Activated CD4-positive, alpha-beta memory T cell treated with anti-CD3 and anti-CD28 coated beads, Interleukin-2, amount 10 ng/mL, durations not matched to agents 7 days and 5 days (primary cell): ENCODE data around the gene ASS1. TPM values are rescaled to one million over a fixed set of nuclear protein-coding genes. Genes with fewer than 3 reads are reported as not detected.

Experiments
- CTCF ChIA-PET: fragments of 350-600 bp; sonication (Branson Sonifier 250); formaldehyde crosslinking; loops from one replicate; lab custom pipeline; 2021; ENCODE audit warnings: antibody characterized with exemption, inconsistent platforms; lab: Charles Lee
- POLR2A ChIA-PET: fragments of 350-600 bp; sonication (Branson Sonifier 250); formaldehyde crosslinking; loops from one replicate; lab custom pipeline; 2021; ENCODE audit warnings: antibody characterized with exemption; lab: Charles Lee
- DNase-seq: peaks from one replicate; pipeline ENCODE4 v3.0.0-alpha.2; 2020
- H3K27ac Mint-ChIP-seq: one replicate; pipeline ENCODE4 v1.8.0; 2021; ENCODE audit warnings: mild to moderate bottlenecking, mixed read lengths
- H3K27me3 Mint-ChIP-seq: one replicate; pipeline ENCODE4 v1.8.0; 2021; ENCODE audit warnings: mixed read lengths
- H3K36me3 Mint-ChIP-seq: one replicate; pipeline ENCODE4 v1.8.0; 2021; ENCODE audit warnings: low read depth, mixed read lengths
- H3K4me1 Mint-ChIP-seq: one replicate; pipeline ENCODE4 v1.8.0; 2021; ENCODE audit warnings: mixed read lengths
- H3K4me3 Mint-ChIP-seq: one replicate; pipeline ENCODE4 v1.8.0; 2021; ENCODE audit warnings: mild to moderate bottlenecking, mixed read lengths
- H3K9me3 Mint-ChIP-seq: one replicate; pipeline ENCODE4 v1.8.0; 2021; ENCODE audit warnings: mixed read lengths
- total RNA-seq, 2 experiments: library from RNA; stranded (reverse); gene quantifications; one replicate each; pipeline ENCODE4 v1.2.3, GENCODE V29; 2021

Gene ASS1
- total RNA-seq, 2 experiments from 2014 or later, result 8.6 to 10.1 TPM

DNA sequence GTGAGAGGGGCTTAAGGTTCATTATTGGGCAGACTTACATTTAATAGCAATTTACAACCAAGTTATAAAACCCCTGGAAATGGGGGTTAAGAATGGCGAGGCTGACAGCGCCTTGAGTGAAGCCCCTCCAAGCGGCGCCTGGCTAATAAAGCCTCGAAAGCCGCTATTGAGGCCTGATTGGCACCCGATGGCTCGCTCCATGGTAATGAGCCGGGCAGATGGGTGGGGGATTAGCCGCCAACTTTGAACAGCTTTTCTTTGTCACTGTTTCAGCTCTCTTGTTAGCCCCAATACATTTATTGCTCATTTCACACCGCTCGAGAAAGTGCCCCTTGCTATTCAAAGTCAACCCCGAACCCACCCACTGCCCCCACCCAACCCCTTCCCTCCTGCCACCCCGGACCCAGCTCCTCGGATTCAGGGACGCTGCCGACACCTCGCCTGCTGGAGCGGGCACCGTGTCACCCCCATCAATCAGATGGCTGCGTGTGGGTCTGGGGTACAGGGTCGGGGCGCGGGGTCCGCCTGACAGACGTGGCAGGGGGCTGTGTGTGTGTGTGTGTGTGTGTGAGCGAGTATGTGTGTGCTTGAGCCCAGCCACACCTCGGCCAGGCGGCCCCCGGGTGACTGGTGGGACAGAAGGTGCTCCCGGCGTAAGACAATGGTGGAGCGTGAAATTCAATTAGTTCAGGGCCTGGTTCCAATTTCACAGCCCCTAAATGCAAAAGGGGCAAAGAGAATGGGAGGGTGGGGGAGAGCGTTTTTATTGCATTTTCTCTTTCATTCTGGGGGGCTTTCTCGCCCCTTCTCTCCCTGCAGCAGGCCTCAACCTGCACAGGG is 34.2 kb downstream of the ASS1 start:
- no peak overlapping the region for H3K27ac Mint-ChIP-seq
- no peaks in the 10 kb centered on the region for H3K36me3 Mint-ChIP-seq
- H3K4me3 Mint-ChIP-seq, result no peak overlapping the region
- H3K4me1 Mint-ChIP-seq, result no peaks in the 10 kb centered on the region
- H3K9me3 Mint-ChIP-seq, result no peaks in the 10 kb centered on the region
- no peak for DNase-seq
- POLR2A ChIA-PET, result no interaction called here
- CTCF ChIA-PET, result no interaction called here
- H3K27me3 Mint-ChIP-seq, result peaks cover 14% of the 10 kb centered on the region

GRCh38 chr9:130479587-130479986 is 34.8 kb downstream of the ASS1 start:
- POLR2A ChIA-PET, result no interaction called here
- CTCF ChIA-PET, result no interaction called here
- no peaks in the 10 kb centered on the region for H3K9me3 Mint-ChIP-seq
- H3K4me3 Mint-ChIP-seq, result no peak overlapping the region
- H3K36me3 Mint-ChIP-seq, result no peaks in the 10 kb centered on the region
- peaks cover 19% of the 10 kb centered on the region for H3K27me3 Mint-ChIP-seq
- H3K27ac Mint-ChIP-seq, result no peak overlapping the region
- no peak for DNase-seq
- no peaks in the 10 kb centered on the region for H3K4me1 Mint-ChIP-seq

GRCh38 chr9:130480673-130481072 is 35.9 kb downstream of the ASS1 start:
- DNase-seq, result no peak
- no peak overlapping the region for H3K27ac Mint-ChIP-seq
- peaks cover 19% of the 10 kb centered on the region for H3K27me3 Mint-ChIP-seq
- H3K36me3 Mint-ChIP-seq, result no peaks in the 10 kb centered on the region
- no peaks in the 10 kb centered on the region for H3K9me3 Mint-ChIP-seq
- POLR2A ChIA-PET, result no interaction called here
- CTCF ChIA-PET, result no interaction called here
- H3K4me1 Mint-ChIP-seq, result no peaks in the 10 kb centered on the region
- no peak overlapping the region for H3K4me3 Mint-ChIP-seq

DNA sequence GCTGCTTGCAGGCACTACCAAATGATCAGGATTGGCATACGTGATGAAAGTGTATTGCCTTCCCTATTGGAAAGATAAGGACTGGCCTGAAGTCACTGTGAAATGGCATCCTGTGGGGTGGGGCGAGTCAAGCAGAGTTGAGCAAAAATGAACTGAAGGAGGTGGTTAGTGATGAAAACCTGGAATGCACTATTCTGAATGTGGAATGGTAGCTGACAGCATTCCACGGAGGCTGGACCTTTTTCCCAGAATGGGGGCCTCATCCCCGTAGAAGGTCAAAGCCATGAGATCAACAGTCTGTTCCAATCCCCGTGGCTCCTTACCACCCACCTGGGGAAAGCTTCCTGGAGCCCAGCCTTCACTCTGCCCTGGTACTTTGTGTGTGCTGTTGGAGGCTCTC is 37.7 kb downstream of the ASS1 start:
- Mint-ChIP-seq H3K27me3 (peaks cover 19% of the 10 kb centered on the region), H3K4me1 (no peaks in the 10 kb centered on the region), H3K36me3 (no peaks in the 10 kb centered on the region), H3K4me3 (no peak overlapping the region), H3K27ac (no peak overlapping the region), H3K9me3 (no peaks in the 10 kb centered on the region)
- CTCF ChIA-PET, result no interaction called here
- DNase-seq, result no peak
- POLR2A ChIA-PET, result interaction anchor here (0.6 kb wide), 1 partner anchor 191 kb away, joined by 3 read pairs; no protein-coding TSS in a partner anchor

GRCh38 chr9:130483371-130483971 is 38.7 kb downstream of the ASS1 start:
- H3K27me3 Mint-ChIP-seq, result peaks cover 19% of the 10 kb centered on the region
- H3K4me3 Mint-ChIP-seq, result no peak overlapping the region
- ChIA-PET POLR2A (no interaction called here), CTCF (no interaction called here)
- no peaks in the 10 kb centered on the region for H3K36me3 Mint-ChIP-seq
- no peaks in the 10 kb centered on the region for H3K4me1 Mint-ChIP-seq
- H3K9me3 Mint-ChIP-seq, result no peaks in the 10 kb centered on the region
- no peak for DNase-seq
- H3K27ac Mint-ChIP-seq, result no peak overlapping the region

DNA sequence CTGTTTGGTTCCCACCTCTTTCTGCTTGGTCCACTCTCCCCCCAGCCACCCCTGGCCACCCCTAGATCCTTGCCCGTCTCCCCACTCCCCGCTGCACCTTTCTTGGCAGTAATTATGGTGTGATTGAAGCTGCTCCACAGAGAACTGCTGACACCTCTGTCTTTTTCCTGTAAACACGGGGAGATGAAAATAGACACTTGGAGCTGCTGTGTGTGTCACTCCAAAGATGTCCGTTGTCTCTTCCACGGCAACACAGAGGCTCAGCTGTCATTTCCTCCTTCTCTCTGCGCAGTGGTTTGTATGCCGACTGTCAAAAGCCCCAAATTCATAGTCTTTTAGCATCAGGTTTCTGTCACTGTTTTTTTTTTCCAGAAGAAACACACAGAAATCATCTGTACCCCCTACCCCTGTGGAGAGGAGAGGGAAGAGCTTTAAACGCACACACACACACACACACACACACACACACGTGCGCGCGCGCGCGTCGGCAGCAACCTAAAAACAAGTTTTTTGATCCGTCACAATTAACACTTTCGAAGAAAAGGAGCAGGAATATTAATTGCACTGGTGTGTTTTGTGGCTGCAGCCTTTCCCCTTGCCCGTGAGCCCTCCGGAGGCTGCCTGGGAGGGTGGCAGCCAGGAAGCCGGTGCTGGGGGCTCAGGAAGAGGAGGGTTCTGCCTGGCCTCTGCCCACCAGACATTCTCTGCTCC is 39.8 kb downstream of the ASS1 start:
- H3K27me3 Mint-ChIP-seq, result peaks cover 19% of the 10 kb centered on the region
- H3K36me3 Mint-ChIP-seq, result no peaks in the 10 kb centered on the region
- no peak overlapping the region for H3K4me3 Mint-ChIP-seq
- ChIA-PET POLR2A (no interaction called here), CTCF (interaction anchor here (0.9 to 1.1 kb wide), 2 partner anchors 83 to 201 kb away, joined by 3 to 4 read pairs; no protein-coding TSS in a partner anchor)
- H3K27ac Mint-ChIP-seq, result no peak overlapping the region
- DNase-seq, result no peak
- no peaks in the 10 kb centered on the region for H3K4me1 Mint-ChIP-seq
- no peaks in the 10 kb centered on the region for H3K9me3 Mint-ChIP-seq

DNA sequence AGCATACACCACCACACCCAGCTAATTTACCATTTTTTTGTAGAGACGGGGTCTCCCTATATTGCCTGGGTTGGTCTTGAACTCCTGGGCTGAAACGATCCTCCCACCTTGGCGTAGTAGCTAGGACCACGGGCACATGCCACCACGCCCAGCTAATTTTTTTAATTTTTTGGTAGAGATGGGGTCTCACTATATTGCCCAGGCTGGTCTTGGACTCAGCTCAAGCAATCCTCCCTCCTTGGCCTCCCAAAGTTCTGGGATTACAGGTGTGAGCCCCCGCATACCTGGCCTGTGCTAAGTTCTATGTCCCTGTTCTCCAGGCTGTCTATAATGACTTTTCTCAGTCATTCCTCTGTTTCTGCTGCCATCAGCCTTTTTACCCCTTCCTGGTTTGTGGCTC is 41.3 kb downstream of the ASS1 start:
- POLR2A ChIA-PET, result no interaction called here

GRCh38 chr9:130487500-130487899 is 42.7 kb downstream of the ASS1 start:
- POLR2A ChIA-PET, result no interaction called here
- H3K9me3 Mint-ChIP-seq, result no peaks in the 10 kb centered on the region
- no peaks in the 10 kb centered on the region for H3K4me1 Mint-ChIP-seq
- H3K27ac Mint-ChIP-seq, result no peak overlapping the region
- no peak for DNase-seq
- peaks cover 16% of the 10 kb centered on the region for H3K27me3 Mint-ChIP-seq
- CTCF ChIA-PET, result no interaction called here
- H3K4me3 Mint-ChIP-seq, result no peak overlapping the region
- no peaks in the 10 kb centered on the region for H3K36me3 Mint-ChIP-seq

More for the DNA sequence above, 41.3 kb downstream of the ASS1 start:
- no peaks in the 10 kb centered on the region for H3K9me3 Mint-ChIP-seq
- no peaks in the 10 kb centered on the region for H3K36me3 Mint-ChIP-seq
- peaks cover 19% of the 10 kb centered on the region for H3K27me3 Mint-ChIP-seq
- no peak overlapping the region for H3K27ac Mint-ChIP-seq
- H3K4me3 Mint-ChIP-seq, result no peak overlapping the region
- no peak for DNase-seq
- CTCF ChIA-PET, result no interaction called here
- no peaks in the 10 kb centered on the region for H3K4me1 Mint-ChIP-seq

DNA sequence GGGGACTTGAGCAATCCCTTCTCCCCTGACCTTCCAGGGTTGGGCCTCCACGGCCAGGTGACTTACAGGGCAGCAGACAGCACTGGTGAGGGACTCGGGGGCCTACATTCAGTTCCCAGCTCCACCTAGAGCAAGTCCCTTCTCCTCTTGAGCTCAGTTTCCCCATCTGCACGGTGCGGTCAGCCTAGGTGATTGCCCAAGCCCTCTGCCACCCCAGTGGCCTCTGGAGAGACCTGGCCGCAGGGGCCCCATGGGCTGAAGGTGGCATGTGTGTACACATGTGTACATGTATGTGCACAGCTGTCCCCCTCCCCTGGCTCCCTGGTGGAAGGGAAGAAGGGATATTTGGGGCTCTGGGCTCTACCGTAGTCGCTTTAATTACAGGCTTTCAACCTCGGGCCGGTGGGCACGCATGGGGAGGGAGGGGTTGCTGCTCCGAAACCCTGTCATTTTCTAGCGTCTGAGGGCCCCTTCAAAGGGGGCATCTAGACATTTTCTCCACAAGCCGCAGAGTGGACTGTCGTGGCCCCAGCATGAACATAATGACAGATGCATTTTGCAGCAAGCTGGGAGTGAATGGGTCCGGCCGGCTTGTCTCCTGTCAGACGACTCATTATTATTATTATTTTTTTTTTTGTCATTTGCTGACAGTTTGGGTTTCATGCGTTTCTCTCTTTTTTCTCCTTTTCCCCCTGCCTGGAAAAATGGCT is 44.0 kb downstream of the ASS1 start:
- no peaks in the 10 kb centered on the region for H3K36me3 Mint-ChIP-seq
- H3K4me3 Mint-ChIP-seq, result no peak overlapping the region
- peaks cover 8% of the 10 kb centered on the region for H3K27me3 Mint-ChIP-seq
- no peak overlapping the region for H3K27ac Mint-ChIP-seq
- no peaks in the 10 kb centered on the region for H3K4me1 Mint-ChIP-seq
- H3K9me3 Mint-ChIP-seq, result no peaks in the 10 kb centered on the region
- no peak for DNase-seq
- ChIA-PET CTCF (no interaction called here), POLR2A (no interaction called here)

- no peak overlapping the region for H3K4me3 Mint-ChIP-seq
- CTCF ChIA-PET, result no interaction called here
- H3K36me3 Mint-ChIP-seq, result peaks cover 2% of the 10 kb centered on the region
- POLR2A ChIA-PET, result no interaction called here
- H3K27ac Mint-ChIP-seq, result no peak overlapping the region
- peaks cover 12% of the 10 kb centered on the region for H3K9me3 Mint-ChIP-seq
- no peaks in the 10 kb centered on the region for H3K27me3 Mint-ChIP-seq
- DNase-seq, result no peak
- H3K4me1 Mint-ChIP-seq, result no peaks in the 10 kb centered on the region
Observed at GRCh38 chr9:130490981-130491380, 46.2 kb downstream of the ASS1 start.

GRCh38 chr9:130491830-130492482 is 47.2 kb downstream of the ASS1 start:
- Mint-ChIP-seq H3K9me3 (peaks cover 12% of the 10 kb centered on the region), H3K36me3 (peaks cover 2% of the 10 kb centered on the region), H3K27ac (no peak overlapping the region), H3K4me1 (no peaks in the 10 kb centered on the region), H3K27me3 (peaks cover 1% of the 10 kb centered on the region), H3K4me3 (no peak overlapping the region)
- CTCF ChIA-PET, result no interaction called here
- no peak for DNase-seq
- POLR2A ChIA-PET, result no interaction called here

- no peak overlapping the region for H3K4me3 Mint-ChIP-seq
- POLR2A ChIA-PET, result no interaction called here
- H3K27ac Mint-ChIP-seq, result no peak overlapping the region
- CTCF ChIA-PET, result no interaction called here
- H3K4me1 Mint-ChIP-seq, result no peaks in the 10 kb centered on the region
- peaks cover 12% of the 10 kb centered on the region for H3K9me3 Mint-ChIP-seq
- no peak for DNase-seq
- peaks cover 2% of the 10 kb centered on the region for H3K27me3 Mint-ChIP-seq
- peaks cover 2% of the 10 kb centered on the region for H3K36me3 Mint-ChIP-seq
Observed at GRCh38 chr9:130493021-130493420, 48.3 kb downstream of the ASS1 start.
